ENCODE data around the gene TAB3. TPM values are rescaled to one million over a fixed set of nuclear protein-coding genes. Genes with fewer than 3 reads are reported as not detected.

The TAB3 gene
- total RNA-seq, 1 donor from 2014 or later = 23.2 TPM

GRCh38 chrX:30885136-30885535 lies 3.9 kb downstream of the TAB3 start:
- Histone ChIP-seq H3K4me3 (no peak overlapping the region), H3K27ac (no peak overlapping the region), H3K4me1 (no peaks in the 10 kb centered on the region), H3K9me3 (no peaks in the 10 kb centered on the region), H3K27me3 (no peaks in the 10 kb centered on the region), H3K36me3 (no peaks in the 10 kb centered on the region)
- no peak for DNase-seq (ENCODE audit: low spot score in 2 of 2)
- TF ChIP-seq CTCF (IDR thresholded peaks at IDR 0.05) = no peak
- intact Hi-C loops (cut with DNase I) = loop anchor here (10.0 kb wide), 1 partner anchor 230 kb away; the partner anchor contains the start of gene GK

- Histone ChIP-seq H3K27ac (no peak overlapping the region), H3K9me3 (no peaks in the 10 kb centered on the region), H3K4me3 (no peak overlapping the region)
Observed at GRCh38 chrX:30883138-30883537, 5.9 kb downstream of the TAB3 start.

GRCh38 chrX:30881797-30882196 lies 7.3 kb downstream of the TAB3 start:
- no peak for DNase-seq (ENCODE audit: low spot score in 2 of 2)
- Histone ChIP-seq H3K27ac (no peak overlapping the region), H3K36me3 (no peaks in the 10 kb centered on the region), H3K4me3 (no peak overlapping the region), H3K9me3 (no peaks in the 10 kb centered on the region), H3K4me1 (no peaks in the 10 kb centered on the region), H3K27me3 (no peaks in the 10 kb centered on the region)
- TF ChIP-seq CTCF (IDR thresholded peaks at IDR 0.05) = no peak
- intact Hi-C loops (cut with DNase I) = loop anchor here (10.0 kb wide), 1 partner anchor 227 kb away; the partner anchor contains the start of gene GK

More at GRCh38 chrX:30883138-30883537, 5.9 kb downstream of the TAB3 start:
- no peak for TF ChIP-seq CTCF (IDR thresholded peaks at IDR 0.05)
- no peaks in the 10 kb centered on the region for H3K4me1 ChIP-seq
- no peaks in the 10 kb centered on the region for H3K27me3 ChIP-seq
- intact Hi-C loops (cut with DNase I) = loop anchor here (10.0 kb wide), 1 partner anchor 228 kb away; the partner anchor contains the start of gene GK
- DNase-seq (ENCODE audit: low spot score in 2 of 2) = no peak
- no peaks in the 10 kb centered on the region for H3K36me3 ChIP-seq

- no peak overlapping the region for H3K27ac ChIP-seq
- no peaks in the 10 kb centered on the region for H3K9me3 ChIP-seq
- TF ChIP-seq CTCF (IDR thresholded peaks at IDR 0.05) = no peak
- no peaks in the 10 kb centered on the region for H3K4me1 ChIP-seq
- intact Hi-C loops (cut with DNase I) = loop anchor here (10.0 kb wide), 1 partner anchor 227 kb away; the partner anchor contains the start of gene GK
- no peaks in the 10 kb centered on the region for H3K27me3 ChIP-seq
- no peak for DNase-seq (ENCODE audit: low spot score in 2 of 2)
- H3K36me3 ChIP-seq = no peaks in the 10 kb centered on the region
- no peak overlapping the region for H3K4me3 ChIP-seq
Observed at GRCh38 chrX:30881390-30881789, 7.7 kb downstream of the TAB3 start.

- TF ChIP-seq CTCF (IDR thresholded peaks at IDR 0.05) = no peak
- no peaks in the 10 kb centered on the region for H3K36me3 ChIP-seq
Observed at GRCh38 chrX:30880058-30880457, 9.0 kb downstream of the TAB3 start.

GRCh38 chrX:30876367-30876766 lies 12.7 kb downstream of the TAB3 start:
- Histone ChIP-seq H3K27ac (no peak overlapping the region), H3K4me3 (no peak overlapping the region), H3K27me3 (no peaks in the 10 kb centered on the region), H3K36me3 (no peaks in the 10 kb centered on the region), H3K4me1 (no peaks in the 10 kb centered on the region), H3K9me3 (no peaks in the 10 kb centered on the region)
- DNase-seq (ENCODE audit: low spot score in 2 of 2) = no peak
- intact Hi-C loops (cut with DNase I) = no loop called here
- no peak for TF ChIP-seq CTCF (IDR thresholded peaks at IDR 0.05)

More at GRCh38 chrX:30880058-30880457, 9.0 kb downstream of the TAB3 start:
- H3K4me1 ChIP-seq = no peaks in the 10 kb centered on the region
- intact Hi-C loops (cut with DNase I) = loop anchor here (10.0 kb wide), 1 partner anchor 225 kb away; the partner anchor contains the start of gene GK
- no peak overlapping the region for H3K4me3 ChIP-seq
- no peaks in the 10 kb centered on the region for H3K9me3 ChIP-seq
- H3K27me3 ChIP-seq = no peaks in the 10 kb centered on the region
- H3K27ac ChIP-seq = no peak overlapping the region
- no peak for DNase-seq (ENCODE audit: low spot score in 2 of 2)
